Activated CD4-positive, alpha-beta memory T cell treated with anti-CD3 and anti-CD28 coated beads for 36 hours (primary cell): ENCODE data around the gene HECTD3. TPM values are rescaled to one million over a fixed set of nuclear protein-coding genes. Genes with fewer than 3 reads are reported as not detected.

Source experiments
- CTCF ChIA-PET: fragments of 350-600 bp; sonication (Branson Sonifier 250); formaldehyde crosslinking; loops from one replicate; lab custom pipeline; 2021; ENCODE audit warnings: antibody characterized with exemption, inconsistent platforms; lab: Charles Lee
- POLR2A ChIA-PET: fragments of 350-600 bp; sonication (Branson Sonifier 250); formaldehyde crosslinking; loops from one replicate; lab custom pipeline; 2021; ENCODE audit warnings: antibody characterized with exemption; lab: Charles Lee
- DNase-seq: peaks from one replicate; pipeline ENCODE4 v3.0.0-alpha.2; 2020
- H3K27ac Mint-ChIP-seq: one replicate; pipeline ENCODE4 v1.8.0; 2021; ENCODE audit warnings: mixed read lengths
- H3K27me3 Mint-ChIP-seq: one replicate; pipeline ENCODE4 v1.8.0; 2021; ENCODE audit warnings: mixed read lengths
- H3K36me3 Mint-ChIP-seq: one replicate; pipeline ENCODE4 v1.8.0; 2021; ENCODE audit warnings: mixed read lengths
- H3K4me1 Mint-ChIP-seq: one replicate; pipeline ENCODE4 v1.8.0; 2021; ENCODE audit warnings: low read depth, mixed read lengths
- H3K4me3 Mint-ChIP-seq: one replicate; pipeline ENCODE4 v1.8.0; 2021; ENCODE audit warnings: mild to moderate bottlenecking, mixed read lengths
- H3K9me3 Mint-ChIP-seq: one replicate; pipeline ENCODE4 v1.8.0; 2021; ENCODE audit warnings: mixed read lengths
- intact Hi-C: fragments of 100-400 bp; cut with micrococcal nuclease; formaldehyde crosslinking; loops from one replicate; pipeline ENCODE4 v1.15.1; 2023
- total RNA-seq, 2 experiments: library from RNA; stranded (reverse); gene quantifications; one replicate each; pipeline ENCODE4 v1.2.3, GENCODE V29; 2021

The HECTD3 gene
- total RNA-seq, result 10 to 100 TPM; 23.7 to 25.0 TPM

DNA sequence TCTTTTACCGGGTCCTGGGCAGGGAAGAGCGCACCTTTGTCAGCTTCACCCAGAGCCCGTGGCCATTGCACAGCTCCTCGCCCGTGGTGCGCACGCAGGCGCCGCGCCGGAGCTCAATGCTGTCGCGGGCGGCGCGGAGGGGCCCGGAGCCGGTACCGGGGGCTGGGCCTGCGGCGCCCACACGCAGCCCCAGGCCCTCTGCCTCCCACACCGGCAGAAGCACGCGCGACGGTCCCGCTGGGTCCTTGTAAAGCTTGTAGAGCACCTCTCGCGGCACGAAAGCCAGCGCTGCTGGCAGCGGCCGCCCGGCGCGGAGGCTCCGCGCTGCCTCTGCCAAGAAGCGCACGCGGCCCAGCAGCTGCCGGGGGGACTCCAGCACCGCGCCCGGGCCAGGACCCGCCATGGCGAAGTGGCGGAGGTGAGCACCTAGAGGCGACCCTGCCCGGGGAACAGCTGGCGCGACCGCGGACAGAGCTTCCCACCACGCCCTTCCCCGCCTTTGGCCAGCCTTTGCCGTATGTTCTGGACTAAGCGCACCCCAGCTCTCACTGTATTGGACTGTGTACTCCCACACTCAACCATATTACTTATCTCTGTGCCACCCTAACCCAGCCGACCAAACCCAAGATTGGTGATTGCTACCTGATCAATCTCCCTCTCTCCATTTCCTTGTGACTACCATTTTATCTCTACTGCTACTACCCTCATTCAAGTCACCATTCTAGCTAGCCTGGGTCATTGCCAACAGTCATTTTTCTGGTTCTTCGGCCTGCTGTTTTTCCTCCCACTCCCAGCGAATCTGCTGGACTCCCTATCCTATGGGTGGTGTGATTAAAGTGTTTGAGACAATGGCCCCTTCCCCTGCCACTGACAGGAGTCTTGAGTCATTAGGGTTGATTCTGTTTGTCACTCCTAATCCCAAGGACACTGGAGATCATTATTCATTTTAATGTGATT, at the start of gene HECTD3:
Gene HECTD3 (minus strand): TSS at position 470 of the 957 bp plus-strand sequence. CDS start 67 bp downstream, at position 403.
- peak within 1 kb of the TSS; percentile 82 for H3K4me3 Mint-ChIP-seq
- ChIA-PET CTCF (interaction anchor here (0.5 to 5.7 kb wide), 19 partner anchors 8 to 574 kb away, joined by 3 to 259 read pairs (median 6); partner anchors contain the start of genes EIF2B3, MUTYH, PLK3 and RNU5D-1), POLR2A (interaction anchor here (0.5 to 4.5 kb wide), 23 partner anchors 9 to 511 kb away, joined by 3 to 41 read pairs (median 7); partner anchors contain the start of genes BTBD19, CCDC163, EIF2B3 and HPDL)
- DNase-seq, result peak; percentile 80
- H3K27ac Mint-ChIP-seq, result peak within 1 kb of the TSS; percentile 92
- intact Hi-C loops, result loop anchor here (5.0 to 10.0 kb wide), 3 partner anchors 206 to 741 kb away; partner anchors contain the start of genes ARMH1, BTBD19, DYNLT4 and IPP
- no peaks in the 10 kb centered on the region for H3K9me3 Mint-ChIP-seq
- H3K4me1 Mint-ChIP-seq, result peaks cover 41% of the 10 kb centered on the region
- H3K27me3 Mint-ChIP-seq, result no peaks in the 10 kb centered on the region
- H3K36me3 Mint-ChIP-seq, result peaks cover 20% of the 10 kb centered on the region

DNA sequence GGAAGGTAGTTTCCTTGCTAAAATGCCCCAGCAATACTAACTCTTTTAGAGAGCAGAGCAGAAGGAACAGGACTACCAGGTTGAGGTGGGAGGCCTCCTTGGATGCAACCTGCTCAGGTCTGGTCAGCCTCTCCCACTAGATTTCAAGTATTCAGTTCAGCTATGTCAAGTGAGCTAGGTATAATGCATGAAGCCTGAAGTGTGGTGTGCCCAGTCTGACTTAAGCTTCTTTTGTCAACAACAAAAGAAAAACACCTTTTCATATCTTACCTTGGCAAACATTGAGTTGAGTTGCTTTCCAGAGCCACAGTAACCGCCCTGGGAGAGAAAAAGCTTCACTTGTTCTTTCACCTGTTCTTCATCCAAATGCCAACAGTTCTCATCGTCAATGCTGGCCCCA, 48.7 kb upstream of the HECTD3 start:
- no peaks in the 10 kb centered on the region for H3K27me3 Mint-ChIP-seq
- DNase-seq, result no peak
- ChIA-PET POLR2A (no interaction called here), CTCF (no interaction called here)
- no peaks in the 10 kb centered on the region for H3K9me3 Mint-ChIP-seq
- H3K36me3 Mint-ChIP-seq, result no peaks in the 10 kb centered on the region
- intact Hi-C loops, result no loop called here
- no peak overlapping the region for H3K4me3 Mint-ChIP-seq
- H3K27ac Mint-ChIP-seq, result no peak overlapping the region
- H3K4me1 Mint-ChIP-seq, result no peaks in the 10 kb centered on the region

DNA sequence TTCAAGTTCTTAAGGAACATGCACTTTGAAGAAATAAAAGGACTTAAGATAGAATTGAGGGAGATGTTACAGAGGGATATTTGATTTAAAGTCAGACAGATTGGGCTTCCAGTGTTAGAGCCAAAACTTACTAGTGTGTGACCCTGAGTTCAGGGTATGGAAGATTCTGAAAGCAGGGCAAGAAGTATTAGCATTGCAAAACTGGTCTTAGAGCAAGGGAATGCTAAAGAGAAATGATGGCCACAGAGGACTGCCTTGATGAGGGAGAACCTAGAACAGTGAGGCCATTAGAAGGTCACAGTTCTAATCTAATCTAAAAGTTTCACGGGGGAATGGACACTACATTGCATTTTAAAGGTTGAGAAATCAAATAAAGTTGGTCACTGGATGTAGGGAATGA, 46.4 kb upstream of the HECTD3 start:
- Mint-ChIP-seq H3K4me3 (no peak overlapping the region), H3K4me1 (no peaks in the 10 kb centered on the region), H3K9me3 (no peaks in the 10 kb centered on the region), H3K36me3 (no peaks in the 10 kb centered on the region), H3K27ac (no peak overlapping the region), H3K27me3 (no peaks in the 10 kb centered on the region)
- POLR2A ChIA-PET, result no interaction called here
- intact Hi-C loops, result no loop called here
- CTCF ChIA-PET, result no interaction called here
- DNase-seq, result no peak

DNA sequence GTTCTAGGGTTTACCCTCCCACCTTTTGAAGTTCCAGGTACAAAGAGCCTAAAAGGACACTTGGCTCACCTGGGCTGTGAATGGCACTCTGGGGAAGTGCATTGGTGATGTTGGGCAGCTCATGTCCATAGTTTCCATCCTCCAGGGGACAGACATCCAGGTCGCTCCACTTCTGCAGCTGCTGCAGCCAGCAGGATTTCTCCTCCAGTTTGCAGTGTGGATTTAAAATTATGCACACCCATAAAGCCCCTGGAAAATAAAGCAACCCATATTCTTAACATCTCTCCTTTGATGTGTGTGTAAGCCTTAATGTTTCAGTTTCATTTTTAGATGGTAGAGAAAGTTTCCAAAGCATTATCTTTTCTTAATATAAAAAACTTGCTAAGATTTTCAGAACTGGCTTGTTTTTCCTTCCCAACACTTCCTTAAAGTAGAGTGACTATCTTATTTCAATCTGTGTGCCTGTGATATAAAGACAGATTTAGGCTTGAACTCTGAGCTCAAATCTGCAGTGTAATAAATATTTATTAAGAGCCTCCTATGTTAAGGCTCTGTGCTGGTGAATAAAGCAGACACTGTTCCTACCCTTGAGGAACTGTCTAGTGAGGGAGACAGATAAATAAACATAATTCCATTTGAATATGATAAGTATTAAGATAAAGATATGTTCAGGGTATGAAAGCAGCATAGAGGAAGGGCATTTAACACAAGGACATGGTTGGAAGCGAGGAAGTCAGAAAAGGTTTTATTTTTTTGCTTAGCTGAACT, 40.1 kb upstream of the HECTD3 start:
- Mint-ChIP-seq H3K9me3 (no peaks in the 10 kb centered on the region), H3K4me1 (peaks cover 14% of the 10 kb centered on the region), H3K36me3 (no peaks in the 10 kb centered on the region), H3K27ac (no peak overlapping the region), H3K4me3 (no peak overlapping the region), H3K27me3 (no peaks in the 10 kb centered on the region)
- CTCF ChIA-PET, result interaction anchor here (0.6 to 2.5 kb wide), 4 partner anchors 33 to 252 kb away, joined by 3 to 8 read pairs (median 5); no protein-coding TSS in a partner anchor
- POLR2A ChIA-PET, result no interaction called here
- DNase-seq, result no peak
- intact Hi-C loops, result no loop called here

DNA sequence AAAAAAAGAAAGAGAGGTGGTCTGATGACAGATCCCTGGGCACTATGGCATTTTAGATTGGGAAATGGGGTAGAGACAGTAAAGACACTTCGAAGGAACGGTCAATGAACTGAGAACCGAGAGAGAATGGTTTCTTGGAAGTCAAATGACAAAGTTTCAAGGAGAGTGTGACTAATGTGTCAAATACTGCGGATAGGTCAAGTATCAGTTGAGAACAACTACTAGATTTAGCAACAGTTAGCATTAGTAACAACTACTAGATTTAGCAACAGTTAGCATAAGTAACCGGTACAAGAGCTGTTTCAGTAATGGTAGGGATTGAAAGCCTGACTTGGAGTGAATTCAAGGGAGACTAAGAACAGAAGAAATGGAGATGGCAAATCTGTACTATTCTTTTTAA, 35.9 kb upstream of the HECTD3 start:
- Mint-ChIP-seq H3K4me1 (peaks cover 14% of the 10 kb centered on the region), H3K27ac (no peak overlapping the region), H3K9me3 (no peaks in the 10 kb centered on the region), H3K27me3 (no peaks in the 10 kb centered on the region), H3K36me3 (no peaks in the 10 kb centered on the region), H3K4me3 (no peak overlapping the region)
- DNase-seq, result no peak
- intact Hi-C loops, result no loop called here
- ChIA-PET CTCF (no interaction called here), POLR2A (no interaction called here)

DNA sequence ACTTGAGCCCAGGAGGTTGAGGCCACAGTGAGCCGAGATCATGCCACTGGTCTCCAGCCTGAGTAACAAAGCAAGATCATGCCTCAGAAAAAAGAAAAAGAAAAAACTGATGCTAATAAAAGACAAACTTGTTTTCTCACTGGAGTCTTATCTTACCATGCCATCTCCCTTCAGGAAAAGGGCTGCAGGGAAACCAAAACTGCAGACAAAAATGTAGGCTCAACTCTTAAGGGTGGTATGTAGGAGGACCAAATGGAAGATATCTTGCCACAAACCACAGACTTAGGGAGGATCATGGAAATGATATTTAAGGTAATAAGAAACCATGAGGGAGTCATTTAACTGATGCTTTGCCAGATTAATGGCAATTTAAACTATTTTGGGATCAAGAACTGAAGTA, 33.8 kb upstream of the HECTD3 start:
- CTCF ChIA-PET, result no interaction called here
- no peak for DNase-seq
- Mint-ChIP-seq H3K27me3 (no peaks in the 10 kb centered on the region), H3K36me3 (no peaks in the 10 kb centered on the region), H3K4me3 (no peak overlapping the region), H3K4me1 (no peaks in the 10 kb centered on the region), H3K9me3 (no peaks in the 10 kb centered on the region), H3K27ac (no peak overlapping the region)
- intact Hi-C loops, result no loop called here
- POLR2A ChIA-PET, result no interaction called here

DNA sequence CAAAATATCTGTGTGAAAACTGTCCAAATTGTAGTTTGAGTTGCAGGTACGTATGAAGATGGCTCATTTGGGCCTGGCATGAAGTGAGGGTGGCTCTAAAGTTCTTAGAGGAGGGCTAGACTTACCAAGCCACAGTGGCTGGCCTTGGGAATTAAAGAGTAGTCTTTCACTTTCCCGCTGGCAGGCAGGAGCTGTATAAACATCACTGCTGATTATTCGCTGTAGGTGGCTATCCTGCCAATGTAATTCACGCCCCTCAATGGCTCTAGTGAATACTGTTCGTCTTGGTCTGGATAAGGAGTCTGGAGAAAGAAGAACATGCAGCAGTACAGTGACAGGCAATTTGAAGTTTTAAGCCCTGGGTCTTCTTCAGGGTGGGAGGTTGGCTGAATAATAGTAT, 32.0 kb upstream of the HECTD3 start:
- intact Hi-C loops, result no loop called here
- H3K27ac Mint-ChIP-seq, result no peak overlapping the region
- no peaks in the 10 kb centered on the region for H3K36me3 Mint-ChIP-seq
- no peaks in the 10 kb centered on the region for H3K9me3 Mint-ChIP-seq
- H3K4me1 Mint-ChIP-seq, result no peaks in the 10 kb centered on the region
- no peak for DNase-seq
- POLR2A ChIA-PET, result no interaction called here
- no peaks in the 10 kb centered on the region for H3K27me3 Mint-ChIP-seq
- CTCF ChIA-PET, result no interaction called here
- no peak overlapping the region for H3K4me3 Mint-ChIP-seq

DNA sequence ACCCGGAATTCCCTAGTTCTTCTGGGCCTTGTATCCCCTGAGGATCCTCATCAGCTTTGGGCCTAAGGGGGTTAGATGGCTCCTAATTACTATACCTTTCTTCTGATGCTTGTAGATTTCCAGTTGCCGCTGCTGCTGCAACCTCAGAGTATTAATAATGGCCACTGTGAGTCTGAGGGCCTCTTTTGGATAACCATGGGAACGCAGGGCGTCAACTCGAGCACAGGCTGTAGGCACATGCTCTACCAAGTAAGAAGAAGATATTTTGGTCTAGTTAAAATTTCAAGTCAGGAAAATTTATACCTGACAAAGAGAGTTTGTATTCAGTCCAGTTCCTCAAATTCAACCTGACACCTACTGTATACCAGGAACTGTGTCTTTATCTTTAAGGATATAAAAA, 29.2 kb upstream of the HECTD3 start:
- intact Hi-C loops, result no loop called here
- H3K4me1 Mint-ChIP-seq, result peaks cover 5% of the 10 kb centered on the region
- ChIA-PET POLR2A (no interaction called here), CTCF (no interaction called here)
- no peaks in the 10 kb centered on the region for H3K27me3 Mint-ChIP-seq
- no peak overlapping the region for H3K4me3 Mint-ChIP-seq
- H3K36me3 Mint-ChIP-seq, result no peaks in the 10 kb centered on the region
- no peak overlapping the region for H3K27ac Mint-ChIP-seq
- no peak for DNase-seq
- no peaks in the 10 kb centered on the region for H3K9me3 Mint-ChIP-seq

DNA sequence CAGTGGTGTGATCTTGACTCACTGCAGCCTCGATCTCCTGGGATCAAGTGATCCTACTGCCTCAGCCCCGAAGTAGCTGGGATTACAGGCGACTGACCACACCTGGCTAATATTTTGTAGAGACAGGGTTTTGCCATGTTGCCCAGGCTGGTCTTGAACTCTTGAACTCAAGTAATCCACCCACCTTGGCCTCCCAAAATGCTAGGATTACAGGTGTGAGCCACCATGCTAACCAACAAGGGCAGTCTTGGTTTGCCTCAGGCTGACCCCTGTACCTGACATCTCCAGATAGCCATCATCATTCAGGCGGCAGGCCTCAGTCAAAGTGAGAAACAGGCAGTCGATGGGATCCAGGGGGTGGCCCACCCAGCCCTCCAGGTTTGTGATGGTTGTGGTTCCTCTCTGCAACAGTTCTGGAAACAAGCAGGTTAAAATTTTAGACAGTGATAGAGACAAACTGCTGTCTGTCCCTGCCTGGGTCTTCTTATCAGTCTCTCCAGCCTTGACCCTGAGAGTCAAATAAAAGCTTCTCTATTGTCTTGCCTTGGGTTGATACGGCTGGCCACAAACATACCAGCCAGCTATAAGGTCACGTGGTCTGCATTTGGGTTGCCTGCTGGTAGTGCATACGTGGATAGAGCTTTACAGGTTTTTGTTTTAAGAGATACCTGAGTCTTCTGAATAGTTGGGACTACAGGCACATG, 27.7 kb upstream of the HECTD3 start:
- no peak overlapping the region for H3K27ac Mint-ChIP-seq
- POLR2A ChIA-PET, result no interaction called here
- CTCF ChIA-PET, result no interaction called here

DNA sequence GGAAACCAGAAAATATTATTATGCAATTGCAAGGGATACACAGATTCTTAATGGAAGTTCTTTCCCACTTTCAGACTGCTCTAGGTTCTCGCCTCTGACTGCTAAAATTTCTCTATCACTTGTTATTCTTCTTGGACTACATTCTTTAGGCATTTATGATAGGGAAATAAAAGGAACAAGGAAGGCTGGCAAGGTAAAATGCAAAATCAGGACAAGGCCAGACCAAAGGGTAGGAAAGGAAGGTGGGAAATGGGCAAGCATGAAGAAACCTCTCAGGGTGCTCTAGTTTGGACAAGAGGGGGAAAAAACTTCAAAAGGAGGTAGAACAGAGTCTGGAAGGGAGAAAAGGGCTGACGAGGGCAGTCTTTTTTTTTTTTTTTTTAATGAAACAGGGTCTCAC, 27.1 kb upstream of the HECTD3 start:
- Mint-ChIP-seq H3K9me3 (no peaks in the 10 kb centered on the region), H3K4me1 (peaks cover 5% of the 10 kb centered on the region), H3K4me3 (no peak overlapping the region), H3K36me3 (no peaks in the 10 kb centered on the region), H3K27ac (no peak overlapping the region), H3K27me3 (no peaks in the 10 kb centered on the region)
- DNase-seq, result no peak
- intact Hi-C loops, result no loop called here
- ChIA-PET POLR2A (no interaction called here), CTCF (no interaction called here)

More for the DNA sequence above, 27.7 kb upstream of the HECTD3 start:
- intact Hi-C loops, result no loop called here
- H3K4me1 Mint-ChIP-seq, result peaks cover 5% of the 10 kb centered on the region
- H3K4me3 Mint-ChIP-seq, result no peak overlapping the region
- no peak for DNase-seq
- no peaks in the 10 kb centered on the region for H3K36me3 Mint-ChIP-seq
- no peaks in the 10 kb centered on the region for H3K27me3 Mint-ChIP-seq
- H3K9me3 Mint-ChIP-seq, result no peaks in the 10 kb centered on the region

DNA sequence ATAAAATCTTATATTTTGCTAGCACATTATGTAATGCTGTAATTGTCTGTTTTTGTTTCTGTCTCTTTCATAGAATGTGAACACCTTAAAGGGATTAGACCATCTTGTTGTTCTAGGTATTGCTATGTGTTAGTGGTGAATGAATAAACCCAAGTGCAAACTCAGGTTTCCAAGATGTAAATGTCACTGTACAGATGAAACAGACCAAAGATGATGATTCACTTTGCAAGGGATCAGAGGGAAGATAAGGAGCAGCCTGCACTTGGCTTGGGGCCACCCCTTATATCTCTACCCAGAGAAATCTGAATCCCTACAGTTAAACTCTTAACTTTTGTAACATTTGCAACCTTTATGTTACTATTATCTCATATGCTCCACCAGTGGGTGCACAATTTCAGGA, 26.3 kb upstream of the HECTD3 start:
- CTCF ChIA-PET, result no interaction called here
- Mint-ChIP-seq H3K4me3 (no peak overlapping the region), H3K36me3 (no peaks in the 10 kb centered on the region), H3K27me3 (no peaks in the 10 kb centered on the region), H3K9me3 (no peaks in the 10 kb centered on the region), H3K27ac (no peak overlapping the region), H3K4me1 (peaks cover 5% of the 10 kb centered on the region)
- no peak for DNase-seq
- intact Hi-C loops, result no loop called here
- POLR2A ChIA-PET, result no interaction called here
